ENCODE measurements around the gene MAS1. TPM values are rescaled to one million over a fixed set of nuclear protein-coding genes. Genes with fewer than 3 reads are reported as not detected.

The MAS1 gene
- total and polyA plus RNA-seq, 9 of the 15 experiments (the other 6 are each of a cell fraction or from before 2014, with no cell fraction given) = not detected

- Histone ChIP-seq H3K4me2 (ENCODE audit: insufficient read depth, low read length) (no peak overlapping the region), H3K4me3 (no peak overlapping the region), H3K36me3 (ENCODE audit: control insufficient read depth, insufficient read depth, low read length) (no peaks in the 10 kb centered on the region), H3K27me3 (ENCODE audit: control insufficient read depth in 2 of 2, insufficient read depth in 2 of 2, low read length in 2 of 2) (peaks cover 29 to 57% of the 10 kb centered on the region in 2 experiments), H2AFZ (ENCODE audit: low read depth, low read length) (no peak overlapping the region), H3K27ac (ENCODE audit: extremely low read depth, low read depth, low read length) (no peak overlapping the region), H3K9me3 (replicated peaks; ENCODE audit: control insufficient read depth, insufficient read depth, low read depth, low read length) (no peaks in the 10 kb centered on the region), H3K4me1 (replicated peaks in 1 of 2; ENCODE audit: control insufficient read depth in 2 of 2, insufficient read depth in 2 of 2, low read length in 2 of 2) (no peaks in the 10 kb centered on the region), H3K9ac (ENCODE audit: insufficient read depth in 1 of 2, low read depth in 2 of 2, low read length in 2 of 2) (no peak overlapping the region), H3K79me2 (ENCODE audit: control insufficient read depth, insufficient read depth, low read length) (no peaks in the 10 kb centered on the region), H4K20me1 (replicated peaks; ENCODE audit: control insufficient read depth, insufficient read depth, low read length) (no peaks in the 10 kb centered on the region), H3K9me1 (ENCODE audit: control insufficient read depth, insufficient read depth, low read length) (no peaks in the 10 kb centered on the region)
- BruUV-seq (replicated peaks) = no TSS peak
- CTCF ChIA-PET (ENCODE audit: low intra/inter-chr PET ratio) = no interaction called here
- no peak for DNase-seq (ENCODE audit: extremely low read depth in 1 of 4, low spot score in 3 of 4)
- no peak for ATAC-seq
- TF ChIP-seq CREB3 (tag; conservative IDR thresholded peaks at IDR 0.05; ENCODE audit: low read depth) = no peak
- no peak for TF ChIP-seq HMG20B (CRISPR knock-in tag; IDR thresholded peaks at IDR 0.05)
- TF ChIP-seq TSHZ1 (CRISPR knock-in tag; IDR thresholded peaks at IDR 0.05) = no peak
- TF ChIP-seq ZBTB43 (CRISPR knock-in tag; IDR thresholded peaks at IDR 0.05) = no peak
- no peak for TF ChIP-seq YY1 (IDR thresholded peaks at IDR 0.05; ENCODE audit: borderline replicate concordance in 1 of 3, control insufficient read depth in 1 of 3, extremely low read depth in 1 of 3, insufficient read depth in 3 of 3, insufficient read length in 1 of 3, insufficient replicate concordance in 2 of 3, low read depth in 1 of 3, low read length in 2 of 3)
- TF ChIP-seq CBX5 (IDR thresholded peaks at IDR 0.05; ENCODE audit: borderline replicate concordance, low read depth) = no peak
- TF ChIP-seq CEBPB (tag; IDR thresholded peaks at IDR 0.05) = peak; percentile 74
- no peak for TF ChIP-seq CEBPG (CRISPR knock-in tag; IDR thresholded peaks at IDR 0.05)
- TF ChIP-seq CEBPG (tag; conservative IDR thresholded peaks at IDR 0.05 in 1 of 2, IDR thresholded peaks at IDR 0.05 in 1 of 2) = peak in 1 of 2 experiments; percentile 66; a peak in 2 of 4 replicates
- intact Hi-C loops (cut with micrococcal nuclease) (no loop called here), in situ Hi-C loops (cut with MboI) (no loop called here)
- no peak for FAIRE-seq
- POLR2A ChIA-PET = interaction anchor here (0.8 kb wide), 1 partner anchor 778 kb away, joined by 3 read pairs; no protein-coding TSS in a partner anchor
- WGBS (ENCODE audit: insufficient coverage, low coverage, missing lambda C conversion rate) = 10% methylated on average over 4 of the region's 4 CpGs
These were observed 25.4 kb downstream of the MAS1 start for GRCh38 chr6:159916237-159916636.

Data from K562 (cell line).